Stimulated activated CD8-positive, alpha-beta memory T cell treated with anti-CD3 and anti-CD28 coated beads, Interleukin-7, amount 100 ng/mL, for 48 hours (primary cell): ENCODE data around the gene PTPMT1.

ENCODE experiments used
- DNase-seq, 2 donors: peaks; one replicate each; pipeline ENCODE4 v3.0.0-alpha.2; 2020; ENCODE audit warnings: low read depth in 1 of 2; ENCODE audit errors: extremely low read depth in 1 of 2

Gene PTPMT1

DNA sequence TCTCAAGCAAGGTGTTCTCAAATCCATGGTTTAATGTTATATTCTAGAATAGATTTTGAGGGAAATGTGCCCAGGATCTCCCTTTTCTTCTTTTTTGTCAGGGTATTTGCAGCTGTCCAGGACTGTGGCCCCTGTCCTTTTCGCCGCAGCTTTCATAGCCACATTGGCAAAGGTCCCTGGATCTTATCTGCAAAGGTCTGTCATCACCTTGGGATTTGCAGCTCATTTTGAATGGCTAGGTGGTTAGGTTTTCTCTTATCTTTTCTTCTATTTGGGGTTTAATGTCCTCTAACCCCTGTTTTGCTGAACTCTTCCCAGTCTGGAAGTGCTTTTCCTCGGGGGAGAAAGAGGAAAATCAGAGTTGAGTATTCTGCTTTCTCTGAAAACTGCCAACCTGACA, 40.5 kb downstream of the PTPMT1 start:
- DNase-seq: no peak

DNA sequence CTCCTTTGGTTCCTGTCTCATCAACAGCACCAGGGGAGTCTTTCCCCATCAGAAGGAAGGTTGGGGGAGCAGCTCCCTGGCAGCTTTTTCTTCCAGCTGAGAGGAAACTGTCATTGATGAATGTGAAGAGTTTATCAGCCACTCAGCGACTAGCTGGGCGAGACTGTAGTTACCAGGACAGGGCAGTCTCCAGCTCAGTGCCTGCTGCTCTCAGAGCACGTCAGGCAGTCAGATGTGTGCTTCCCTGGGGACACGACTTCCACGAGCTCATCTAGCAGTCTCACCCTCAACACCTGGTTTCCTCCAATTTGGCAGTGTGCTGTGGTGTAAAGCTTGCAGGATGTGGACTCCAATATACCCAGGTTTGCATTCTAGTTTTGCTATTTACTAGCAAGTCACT, 41.3 kb downstream of the PTPMT1 start:
- DNase-seq: no peak

DNA sequence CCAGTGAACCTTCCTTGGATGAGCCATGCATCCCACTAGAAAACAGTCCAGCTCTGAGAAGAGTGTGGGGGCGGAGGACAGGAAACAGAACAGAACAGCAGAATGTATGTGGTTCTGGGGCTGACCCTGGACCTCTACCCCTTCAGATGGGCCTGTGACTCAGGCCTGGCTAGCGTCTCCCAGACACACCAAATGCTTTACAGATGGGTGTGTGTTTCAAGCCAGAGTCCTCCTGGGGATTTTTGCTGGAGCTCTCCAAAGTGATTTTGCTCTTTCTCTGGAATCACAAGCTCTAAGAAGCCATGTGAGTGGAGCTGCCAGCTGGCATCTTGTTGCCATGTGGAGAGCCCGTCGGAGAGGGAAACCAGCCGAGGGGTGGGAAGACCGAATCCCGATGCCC, 42.0 kb downstream of the PTPMT1 start:
- DNase-seq: no peak

DNA sequence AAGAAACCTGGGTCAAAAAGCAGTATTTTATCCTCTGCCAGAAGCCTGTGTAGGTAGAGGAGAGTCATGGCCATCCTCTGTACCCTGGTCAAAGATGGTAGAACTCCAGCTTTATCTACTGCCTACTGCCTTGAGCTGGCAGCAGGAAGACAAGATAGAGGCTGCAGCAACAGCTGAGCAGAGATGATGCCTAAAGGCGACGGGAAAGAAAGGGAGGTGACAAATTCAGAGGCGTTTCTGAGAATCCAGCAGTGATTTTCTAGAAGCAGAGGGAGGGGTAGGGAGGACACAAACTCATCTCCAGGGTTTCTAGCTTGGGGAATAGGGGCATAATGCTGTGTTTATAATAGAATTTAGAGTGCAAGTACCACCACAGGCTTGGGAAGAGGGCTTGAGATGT, 44.3 kb downstream of the PTPMT1 start:
- no peak for DNase-seq

DNA sequence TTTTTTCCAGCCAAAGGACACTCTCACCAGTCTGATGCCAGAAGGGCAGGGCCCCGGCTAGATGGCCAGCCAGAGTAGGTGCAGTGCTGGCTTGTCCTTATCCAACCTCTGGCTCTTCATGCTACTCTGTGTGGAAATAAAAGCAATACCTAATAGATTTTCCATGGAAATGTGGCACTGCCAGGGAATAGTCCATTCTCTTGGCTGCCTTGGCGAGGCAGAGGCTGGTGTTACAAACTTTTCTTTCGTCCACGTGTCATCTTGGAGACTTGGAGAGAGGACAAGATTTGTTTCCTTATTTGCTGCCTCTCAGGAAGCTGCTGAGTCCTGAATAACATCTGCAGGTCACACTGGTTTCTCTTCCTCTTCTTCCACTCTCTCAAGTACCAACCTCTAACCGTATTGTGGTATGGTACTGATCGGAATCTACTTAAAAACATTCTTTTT, 46.0 kb downstream of the PTPMT1 start:
- DNase-seq: no peak

DNA sequence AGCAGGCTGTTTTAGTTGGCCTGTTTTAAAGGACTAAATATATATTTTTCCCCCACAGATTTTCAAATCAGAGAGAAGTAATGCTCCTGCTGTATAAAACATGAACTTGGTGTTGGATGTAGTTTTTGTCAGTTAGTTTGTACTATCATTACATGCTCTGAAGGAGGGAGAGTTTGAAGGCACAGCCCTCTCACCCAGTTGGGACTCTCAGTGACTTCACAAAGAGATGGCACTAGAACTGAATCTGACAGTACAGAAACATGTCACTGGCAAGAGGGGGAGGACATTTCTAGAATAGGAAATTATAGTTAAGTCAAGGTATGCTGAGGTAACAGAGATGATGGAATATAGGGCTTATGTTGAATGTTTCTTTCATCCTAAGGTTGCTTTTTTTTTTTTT, 49.9 kb downstream of the PTPMT1 start:
- DNase-seq: no peak

DNA sequence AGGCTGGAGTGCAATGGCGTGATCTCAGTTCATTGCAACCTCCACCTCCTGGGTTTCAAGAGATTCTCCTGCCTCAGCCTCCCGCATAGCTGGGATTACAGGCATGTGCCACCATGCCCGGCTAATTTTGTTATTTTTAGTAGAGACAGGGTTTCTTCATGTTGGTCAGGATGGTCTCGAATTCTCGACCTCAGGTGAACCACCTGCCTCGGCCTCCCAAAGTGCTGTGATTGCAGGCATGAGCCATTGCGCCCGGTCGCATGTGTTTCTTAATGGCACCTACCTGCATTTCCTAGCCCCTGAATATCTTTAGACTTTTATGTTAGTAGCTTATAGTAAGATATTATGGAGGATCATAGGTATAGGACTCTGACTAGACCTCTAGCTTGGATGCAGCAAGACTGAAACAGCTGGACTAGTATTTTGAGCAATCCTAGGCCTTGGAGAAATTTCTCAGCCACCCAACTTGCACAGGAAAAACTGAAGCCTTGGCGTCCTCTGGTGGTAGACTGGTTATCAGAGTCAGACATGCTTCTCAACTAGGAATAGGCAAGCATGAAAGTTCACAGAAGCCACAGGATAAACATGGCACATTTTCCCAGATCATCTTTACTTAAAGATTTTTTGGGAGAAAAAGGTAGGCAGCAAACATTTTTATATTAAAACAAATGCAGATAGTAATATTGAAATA, 51.5 kb downstream of the PTPMT1 start:
- DNase-seq: no peak

DNA sequence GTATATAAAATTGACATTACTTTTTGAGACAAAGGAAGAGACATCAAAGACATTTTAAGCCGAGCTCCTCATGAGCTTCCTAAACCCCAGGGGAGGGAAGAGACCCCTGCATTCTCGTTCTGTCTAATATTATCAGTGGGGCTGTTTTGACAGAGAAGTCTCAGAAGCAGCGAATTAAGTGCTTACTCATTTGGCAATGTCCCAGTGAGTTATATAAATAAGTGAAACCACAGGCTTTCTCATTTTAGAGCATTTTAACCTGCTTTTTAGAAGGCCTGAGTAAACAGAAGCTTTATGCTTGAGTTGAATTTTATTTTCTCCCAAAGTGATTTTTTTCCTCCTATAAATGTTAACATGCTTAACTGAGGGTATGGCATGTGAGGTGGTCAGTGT, 52.0 kb downstream of the PTPMT1 start:
- DNase-seq: no peak

DNA sequence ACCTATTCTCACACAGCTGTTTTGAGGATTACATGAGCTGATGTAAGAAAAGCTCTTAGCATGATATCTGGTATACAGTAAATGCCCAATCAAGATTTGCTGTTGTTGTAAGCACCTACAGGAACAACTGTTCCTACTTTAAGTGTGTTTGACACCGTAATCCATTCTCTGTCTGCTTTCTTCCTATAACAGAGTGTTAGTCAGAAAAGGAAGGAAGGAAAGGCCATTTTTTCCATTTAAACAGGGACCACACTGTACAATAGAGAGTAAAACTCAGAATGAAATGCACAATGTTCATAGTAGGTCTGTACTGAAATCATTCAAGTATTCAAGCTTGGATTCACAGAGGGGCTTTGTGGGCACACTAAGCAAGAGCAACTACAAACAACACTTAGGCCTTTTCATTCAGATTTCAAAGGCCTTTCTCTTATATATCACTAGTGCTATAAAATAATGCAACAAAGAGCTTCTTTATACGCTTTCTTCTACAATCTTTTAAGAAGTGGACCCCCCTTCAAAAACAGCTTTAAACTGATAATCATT, 55.5 kb downstream of the PTPMT1 start:
- DNase-seq: no peak
